ENCODE measurements around the gene PPP1R12B. TPM values are rescaled to one million over a fixed set of nuclear protein-coding genes. Genes with fewer than 3 reads are reported as not detected.

Gene PPP1R12B
- total and polyA plus RNA-seq, 2 experiments from 2014 or later = 13.2 to 13.8 TPM

DNA sequence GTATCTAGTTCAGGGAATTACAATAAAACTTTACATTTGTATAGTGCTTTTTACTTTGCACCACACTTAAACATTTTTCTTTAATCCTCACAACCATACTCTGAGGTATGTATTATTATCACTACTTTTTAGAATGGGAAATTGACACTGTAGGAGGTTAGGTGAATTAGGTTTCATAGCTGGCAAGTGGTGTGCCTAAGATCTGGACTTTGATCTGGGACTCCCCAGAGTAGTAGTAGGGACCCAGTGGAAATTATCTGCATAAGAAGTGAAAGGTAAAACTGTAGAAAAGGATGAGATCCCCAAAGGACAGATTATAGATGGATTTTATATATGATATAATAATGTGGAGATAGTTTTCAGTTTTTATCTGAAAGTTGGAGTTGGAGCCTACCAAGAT, 85.6 kb downstream of the PPP1R12B start:
- H4K20me1 ChIP-seq (replicated peaks; ENCODE audit: insufficient read depth) = no peaks in the 10 kb centered on the region
- H3K27me3 ChIP-seq (ENCODE audit: insufficient read depth) = no peaks in the 10 kb centered on the region
- Mint-ChIP-seq H3K4me3 (no peak overlapping the region), H3K36me3 (ENCODE audit: low read depth) (peaks cover 5% of the 10 kb centered on the region; the same call in 1 of the 3 replicates), H3K27me3 (ENCODE audit: insufficient read depth, low read depth, poor library complexity) (no peaks in the 10 kb centered on the region), H3K27ac (no peak overlapping the region), H3K4me1 (no peaks in the 10 kb centered on the region), H3K9me3 (no peaks in the 10 kb centered on the region)
- 0 out of 2 replicates have a peak, but pooled peaks cover 4% of the 10 kb centered on the region for H3K36me3 ChIP-seq (ENCODE audit: insufficient read depth)
- H3F3A ChIP-seq (replicated peaks; ENCODE audit: low read depth) = no peaks in the 10 kb centered on the region
- no peaks in the 10 kb centered on the region for H3K4me1 ChIP-seq (ENCODE audit: insufficient read depth)
- no peak overlapping the region for H3K4me2 ChIP-seq
- DNase-seq (ENCODE audit: low spot score) (no peak), ATAC-seq (no peak)
- no peak overlapping the region for H3K27ac ChIP-seq (ENCODE audit: low read depth)
- H2AFZ ChIP-seq = no peak overlapping the region
- no peaks in the 10 kb centered on the region for H3K9me2 ChIP-seq (ENCODE audit: insufficient read depth)
- no peak overlapping the region for H3K4me3 ChIP-seq
- no peaks in the 10 kb centered on the region for H3K79me2 ChIP-seq (replicated peaks; ENCODE audit: insufficient read depth)
- TF ChIP-seq, protein P1, sequence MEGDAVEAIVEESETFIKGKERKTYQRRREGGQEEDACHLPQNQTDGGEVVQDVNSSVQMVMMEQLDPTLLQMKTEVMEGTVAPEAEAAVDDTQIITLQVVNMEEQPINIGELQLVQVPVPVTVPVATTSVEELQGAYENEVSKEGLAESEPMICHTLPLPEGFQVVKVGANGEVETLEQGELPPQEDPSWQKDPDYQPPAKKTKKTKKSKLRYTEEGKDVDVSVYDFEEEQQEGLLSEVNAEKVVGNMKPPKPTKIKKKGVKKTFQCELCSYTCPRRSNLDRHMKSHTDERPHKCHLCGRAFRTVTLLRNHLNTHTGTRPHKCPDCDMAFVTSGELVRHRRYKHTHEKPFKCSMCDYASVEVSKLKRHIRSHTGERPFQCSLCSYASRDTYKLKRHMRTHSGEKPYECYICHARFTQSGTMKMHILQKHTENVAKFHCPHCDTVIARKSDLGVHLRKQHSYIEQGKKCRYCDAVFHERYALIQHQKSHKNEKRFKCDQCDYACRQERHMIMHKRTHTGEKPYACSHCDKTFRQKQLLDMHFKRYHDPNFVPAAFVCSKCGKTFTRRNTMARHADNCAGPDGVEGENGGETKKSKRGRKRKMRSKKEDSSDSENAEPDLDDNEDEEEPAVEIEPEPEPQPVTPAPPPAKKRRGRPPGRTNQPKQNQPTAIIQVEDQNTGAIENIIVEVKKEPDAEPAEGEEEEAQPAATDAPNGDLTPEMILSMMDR (conservative IDR thresholded peaks at IDR 0.05; ENCODE audit: low read depth in 2 of 2) = no peak
- TF ChIP-seq EZH2 (IDR thresholded peaks at IDR 0.05; ENCODE audit: low read depth, unreplicated experiment) (no peak), NANOG (IDR thresholded peaks at IDR 0.05; ENCODE audit: borderline replicate concordance) (no peak), CREB1 (CRISPR knock-in tag; IDR thresholded peaks at IDR 0.05; ENCODE audit: low read depth) (no peak), ZNF331 (CRISPR knock-in tag; IDR thresholded peaks at IDR 0.05; ENCODE audit: low read depth) (no peak), STAT1 (IDR thresholded peaks at IDR 0.05; ENCODE audit: unreplicated experiment) (no peak), ZNF462 (CRISPR knock-in tag; IDR thresholded peaks at IDR 0.05) (no peak), EZH2phosphoT487 (IDR thresholded peaks at IDR 0.05; ENCODE audit: unreplicated experiment) (no peak), JUNB (IDR thresholded peaks at IDR 0.05; ENCODE audit: unreplicated experiment) (no peak), POLR2AphosphoS5 (IDR thresholded peaks at IDR 0.05; ENCODE audit: low read depth) (no peak), ZNF114 (CRISPR knock-in tag; IDR thresholded peaks at IDR 0.05) (no peak)
- TF ChIP-seq, protein P2, sequence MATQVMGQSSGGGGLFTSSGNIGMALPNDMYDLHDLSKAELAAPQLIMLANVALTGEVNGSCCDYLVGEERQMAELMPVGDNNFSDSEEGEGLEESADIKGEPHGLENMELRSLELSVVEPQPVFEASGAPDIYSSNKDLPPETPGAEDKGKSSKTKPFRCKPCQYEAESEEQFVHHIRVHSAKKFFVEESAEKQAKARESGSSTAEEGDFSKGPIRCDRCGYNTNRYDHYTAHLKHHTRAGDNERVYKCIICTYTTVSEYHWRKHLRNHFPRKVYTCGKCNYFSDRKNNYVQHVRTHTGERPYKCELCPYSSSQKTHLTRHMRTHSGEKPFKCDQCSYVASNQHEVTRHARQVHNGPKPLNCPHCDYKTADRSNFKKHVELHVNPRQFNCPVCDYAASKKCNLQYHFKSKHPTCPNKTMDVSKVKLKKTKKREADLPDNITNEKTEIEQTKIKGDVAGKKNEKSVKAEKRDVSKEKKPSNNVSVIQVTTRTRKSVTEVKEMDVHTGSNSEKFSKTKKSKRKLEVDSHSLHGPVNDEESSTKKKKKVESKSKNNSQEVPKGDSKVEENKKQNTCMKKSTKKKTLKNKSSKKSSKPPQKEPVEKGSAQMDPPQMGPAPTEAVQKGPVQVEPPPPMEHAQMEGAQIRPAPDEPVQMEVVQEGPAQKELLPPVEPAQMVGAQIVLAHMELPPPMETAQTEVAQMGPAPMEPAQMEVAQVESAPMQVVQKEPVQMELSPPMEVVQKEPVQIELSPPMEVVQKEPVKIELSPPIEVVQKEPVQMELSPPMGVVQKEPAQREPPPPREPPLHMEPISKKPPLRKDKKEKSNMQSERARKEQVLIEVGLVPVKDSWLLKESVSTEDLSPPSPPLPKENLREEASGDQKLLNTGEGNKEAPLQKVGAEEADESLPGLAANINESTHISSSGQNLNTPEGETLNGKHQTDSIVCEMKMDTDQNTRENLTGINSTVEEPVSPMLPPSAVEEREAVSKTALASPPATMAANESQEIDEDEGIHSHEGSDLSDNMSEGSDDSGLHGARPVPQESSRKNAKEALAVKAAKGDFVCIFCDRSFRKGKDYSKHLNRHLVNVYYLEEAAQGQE (IDR thresholded peaks at IDR 0.05; ENCODE audit: unreplicated experiment) = no peak
- TF ChIP-seq, protein P3, sequence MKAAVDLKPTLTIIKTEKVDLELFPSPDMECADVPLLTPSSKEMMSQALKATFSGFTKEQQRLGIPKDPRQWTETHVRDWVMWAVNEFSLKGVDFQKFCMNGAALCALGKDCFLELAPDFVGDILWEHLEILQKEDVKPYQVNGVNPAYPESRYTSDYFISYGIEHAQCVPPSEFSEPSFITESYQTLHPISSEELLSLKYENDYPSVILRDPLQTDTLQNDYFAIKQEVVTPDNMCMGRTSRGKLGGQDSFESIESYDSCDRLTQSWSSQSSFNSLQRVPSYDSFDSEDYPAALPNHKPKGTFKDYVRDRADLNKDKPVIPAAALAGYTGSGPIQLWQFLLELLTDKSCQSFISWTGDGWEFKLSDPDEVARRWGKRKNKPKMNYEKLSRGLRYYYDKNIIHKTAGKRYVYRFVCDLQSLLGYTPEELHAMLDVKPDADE (IDR thresholded peaks at IDR 0.05) = no peak
